SK-N-SH treated with all-trans-retinoic acid at 6 μM for 48 hours (cell line): ENCODE measurements around the gene SHANK2.

ENCODE experiments used
- ATAC-seq: fragments of 200-7000 bp; cut with Tn5 transposase; 3 replicates; pipeline ENCODE4 v1.9.1; 2020; ENCODE audit warnings: mild to moderate bottlenecking, moderate library complexity
- ARNTL ChIP-seq: fragments of 450-650 bp; formaldehyde crosslinking; IDR thresholded peaks from 2 replicates; pipeline ENCODE4 v1.5.0; 2020; ENCODE audit warnings: low read depth, mild to moderate bottlenecking, moderate library complexity, borderline replicate concordance
- BACH2 ChIP-seq: fragments of 250-450 bp; sonication (Bioruptor Pico); IDR thresholded peaks from 2 replicates; pipeline ENCODE4 v1.9.0; 2021; ENCODE audit warnings: mild to moderate bottlenecking, borderline replicate concordance
- ESRRG ChIP-seq: fragments of 250-450 bp; sonication (Bioruptor Pico); IDR thresholded peaks from 2 replicates; pipeline ENCODE4 v1.6.1; 2021; ENCODE audit warnings: mild to moderate bottlenecking
- GLIS3 ChIP-seq: fragments of 250-450 bp; sonication (Bioruptor Pico); IDR thresholded peaks from 2 replicates; pipeline ENCODE4 v1.5.0; 2020; ENCODE audit warnings: mild to moderate bottlenecking, moderate library complexity
- ISL1 ChIP-seq: fragments of 250-450 bp; sonication (Bioruptor Pico); IDR thresholded peaks from 2 replicates; pipeline ENCODE4 v2.1.2; 2022; ENCODE audit warnings: mild to moderate bottlenecking, moderate library complexity
- OSR1 ChIP-seq: fragments of 250-450 bp; sonication (Bioruptor Pico); IDR thresholded peaks from 2 replicates; pipeline ENCODE4 v1.8.0; 2022; ENCODE audit warnings: moderate library complexity, mild to moderate bottlenecking, inconsistent platforms
- PPARA ChIP-seq: fragments of 250-450 bp; sonication (Bioruptor Pico); IDR thresholded peaks from 2 replicates; pipeline ENCODE4 v1.5.0; 2020; ENCODE audit warnings: mild to moderate bottlenecking, borderline replicate concordance
- SNAI2 ChIP-seq: fragments of 250-450 bp; sonication (Bioruptor Pico); IDR thresholded peaks from 2 replicates; pipeline ENCODE4 v1.5.0; 2020; ENCODE audit warnings: mild to moderate bottlenecking, moderate library complexity
- TOX ChIP-seq: fragments of 250-450 bp; sonication (Bioruptor Pico); IDR thresholded peaks from 2 replicates; pipeline ENCODE4 v1.8.0; 2021; ENCODE audit warnings: mild to moderate bottlenecking, moderate library complexity, borderline replicate concordance
- ZFP3 ChIP-seq: fragments of 250-450 bp; sonication (Bioruptor Pico); IDR thresholded peaks from 2 replicates; pipeline ENCODE4 v1.5.0; 2020; ENCODE audit warnings: mild to moderate bottlenecking, moderate library complexity
- ZNF565 ChIP-seq: fragments of 450-650 bp; formaldehyde crosslinking; conservative IDR thresholded peaks from 2 replicates; pipeline ENCODE4 v1.5.0; 2020; ENCODE audit warnings: low read depth, mild to moderate bottlenecking, moderate library complexity
- ZNF8 ChIP-seq: fragments of 450-650 bp; formaldehyde crosslinking; IDR thresholded peaks from 2 replicates; pipeline ENCODE4 v1.5.0; 2020; ENCODE audit warnings: mild to moderate bottlenecking, moderate library complexity
- TF ChIP-seq, protein P1 (sequence below): fragments of 250-450 bp; sonication (Bioruptor Pico); IDR thresholded peaks from 2 replicates; pipeline ENCODE4 v1.5.1; 2021; ENCODE audit warnings: mild to moderate bottlenecking, moderate library complexity
- TF ChIP-seq, protein P2 (sequence below): fragments of 250-450 bp; sonication (Bioruptor Pico); IDR thresholded peaks from 2 replicates; pipeline ENCODE4 v1.8.0; 2020; ENCODE audit warnings: mild to moderate bottlenecking, moderate library complexity, borderline replicate concordance
- TF ChIP-seq, protein P3 (sequence below): fragments of 250-450 bp; sonication (Bioruptor Pico); IDR thresholded peaks from 2 replicates; pipeline ENCODE4 v1.5.0; 2020; ENCODE audit warnings: mild to moderate bottlenecking, moderate library complexity
- TF ChIP-seq, protein P4 (sequence below): fragments of 250-450 bp; sonication (Bioruptor Pico); IDR thresholded peaks from 2 replicates; pipeline ENCODE4 v1.8.0; 2021; ENCODE audit warnings: low read depth, mild to moderate bottlenecking, moderate library complexity, borderline replicate concordance
- TF ChIP-seq, protein P5 (sequence below): fragments of 250-450 bp; sonication (Bioruptor Pico); IDR thresholded peaks from 2 replicates; pipeline ENCODE4 v1.5.1; 2020; ENCODE audit warnings: low read depth, mild to moderate bottlenecking, moderate library complexity

Gene SHANK2

DNA sequence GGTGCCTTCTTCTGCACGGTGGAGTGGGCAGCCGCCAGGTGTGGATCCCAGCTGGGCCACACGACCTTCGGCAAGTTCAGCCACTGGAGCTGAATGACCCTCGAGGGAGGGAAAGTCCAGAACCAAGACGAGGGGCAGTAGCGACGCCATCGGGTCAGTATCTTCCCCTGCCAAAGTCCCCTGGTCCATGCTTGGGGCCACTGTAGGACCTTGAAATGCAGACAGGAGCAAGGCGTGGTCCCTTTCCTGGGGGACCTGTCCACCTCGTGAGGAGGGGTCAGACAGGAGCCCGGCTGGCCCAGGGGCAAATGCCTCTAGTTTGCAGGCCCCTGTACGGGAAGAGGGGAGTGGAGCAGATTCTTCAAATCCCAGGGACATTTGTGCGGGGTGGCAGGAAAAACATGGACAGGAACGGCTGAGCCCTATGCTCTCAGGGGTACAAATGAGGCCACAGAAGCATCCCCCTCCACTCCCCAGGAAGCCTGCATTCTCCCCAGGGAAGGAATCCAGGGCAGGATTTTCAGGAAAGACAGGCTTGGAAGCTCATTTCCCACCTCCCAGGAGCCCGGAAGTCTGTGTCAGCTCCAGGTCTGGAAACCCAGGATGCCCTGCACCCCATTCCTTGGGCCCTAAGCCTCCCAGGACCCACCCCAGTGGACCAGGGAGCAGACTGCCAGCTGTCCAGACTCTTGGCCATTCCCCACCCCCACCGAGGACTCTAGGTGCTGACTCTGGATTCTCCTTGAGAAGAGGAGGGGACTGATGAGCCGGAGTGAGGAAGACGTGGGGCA, 6.6 kb downstream of the SHANK2 start:
- ATAC-seq, result no peak
- TF ChIP-seq, protein P1, sequence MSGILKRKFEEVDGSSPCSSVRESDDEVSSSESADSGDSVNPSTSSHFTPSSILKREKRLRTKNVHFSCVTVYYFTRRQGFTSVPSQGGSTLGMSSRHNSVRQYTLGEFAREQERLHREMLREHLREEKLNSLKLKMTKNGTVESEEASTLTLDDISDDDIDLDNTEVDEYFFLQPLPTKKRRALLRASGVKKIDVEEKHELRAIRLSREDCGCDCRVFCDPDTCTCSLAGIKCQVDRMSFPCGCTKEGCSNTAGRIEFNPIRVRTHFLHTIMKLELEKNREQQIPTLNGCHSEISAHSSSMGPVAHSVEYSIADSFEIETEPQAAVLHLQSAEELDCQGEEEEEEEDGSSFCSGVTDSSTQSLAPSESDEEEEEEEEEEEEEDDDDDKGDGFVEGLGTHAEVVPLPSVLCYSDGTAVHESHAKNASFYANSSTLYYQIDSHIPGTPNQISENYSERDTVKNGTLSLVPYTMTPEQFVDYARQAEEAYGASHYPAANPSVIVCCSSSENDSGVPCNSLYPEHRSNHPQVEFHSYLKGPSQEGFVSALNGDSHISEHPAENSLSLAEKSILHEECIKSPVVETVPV (CRISPR knock-in tag), result no peak
- TF ChIP-seq ESRRG (CRISPR knock-in tag), result no peak
- TF ChIP-seq, protein P2, sequence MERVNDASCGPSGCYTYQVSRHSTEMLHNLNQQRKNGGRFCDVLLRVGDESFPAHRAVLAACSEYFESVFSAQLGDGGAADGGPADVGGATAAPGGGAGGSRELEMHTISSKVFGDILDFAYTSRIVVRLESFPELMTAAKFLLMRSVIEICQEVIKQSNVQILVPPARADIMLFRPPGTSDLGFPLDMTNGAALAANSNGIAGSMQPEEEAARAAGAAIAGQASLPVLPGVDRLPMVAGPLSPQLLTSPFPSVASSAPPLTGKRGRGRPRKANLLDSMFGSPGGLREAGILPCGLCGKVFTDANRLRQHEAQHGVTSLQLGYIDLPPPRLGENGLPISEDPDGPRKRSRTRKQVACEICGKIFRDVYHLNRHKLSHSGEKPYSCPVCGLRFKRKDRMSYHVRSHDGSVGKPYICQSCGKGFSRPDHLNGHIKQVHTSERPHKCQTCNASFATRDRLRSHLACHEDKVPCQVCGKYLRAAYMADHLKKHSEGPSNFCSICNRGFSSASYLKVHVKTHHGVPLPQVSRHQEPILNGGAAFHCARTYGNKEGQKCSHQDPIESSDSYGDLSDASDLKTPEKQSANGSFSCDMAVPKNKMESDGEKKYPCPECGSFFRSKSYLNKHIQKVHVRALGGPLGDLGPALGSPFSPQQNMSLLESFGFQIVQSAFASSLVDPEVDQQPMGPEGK (CRISPR knock-in tag), result no peak
- TF ChIP-seq ISL1 (CRISPR knock-in tag), result no peak

DNA sequence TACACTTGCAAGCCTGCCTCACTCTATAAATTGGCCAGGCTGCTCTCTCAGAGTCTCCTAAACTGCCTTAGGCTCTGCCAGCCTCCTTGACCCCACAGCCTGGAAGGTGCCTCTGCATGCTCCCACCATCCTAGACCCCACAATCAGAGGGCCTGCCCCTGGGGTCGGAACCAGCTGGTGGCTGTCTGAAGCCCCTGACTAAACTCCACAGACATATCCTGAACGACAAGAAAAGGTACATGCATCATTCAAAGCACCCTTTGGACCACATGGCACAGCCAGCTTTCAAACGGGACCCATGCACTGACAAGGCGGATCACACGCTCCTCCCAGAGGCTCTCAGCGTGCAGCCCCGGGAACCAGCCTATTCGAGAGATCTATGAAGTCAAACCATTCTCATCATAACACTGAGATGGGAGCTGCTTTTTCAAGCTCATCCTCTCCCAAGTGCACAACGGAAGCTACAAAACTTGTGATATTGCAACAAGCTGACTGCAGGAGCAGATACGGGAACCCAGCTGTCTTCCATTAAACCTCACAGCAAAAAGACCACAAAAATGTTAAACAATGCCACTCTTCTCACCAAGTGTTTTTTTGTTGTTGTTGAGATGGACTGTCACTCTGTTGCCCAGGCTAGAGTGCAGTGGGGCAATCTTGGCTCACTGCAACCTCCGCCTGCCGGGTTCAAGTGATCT, 8.1 kb downstream of the SHANK2 start:
- no peak for ATAC-seq
- no peak for TF ChIP-seq OSR1 (CRISPR knock-in tag)
- TF ChIP-seq, protein P3, sequence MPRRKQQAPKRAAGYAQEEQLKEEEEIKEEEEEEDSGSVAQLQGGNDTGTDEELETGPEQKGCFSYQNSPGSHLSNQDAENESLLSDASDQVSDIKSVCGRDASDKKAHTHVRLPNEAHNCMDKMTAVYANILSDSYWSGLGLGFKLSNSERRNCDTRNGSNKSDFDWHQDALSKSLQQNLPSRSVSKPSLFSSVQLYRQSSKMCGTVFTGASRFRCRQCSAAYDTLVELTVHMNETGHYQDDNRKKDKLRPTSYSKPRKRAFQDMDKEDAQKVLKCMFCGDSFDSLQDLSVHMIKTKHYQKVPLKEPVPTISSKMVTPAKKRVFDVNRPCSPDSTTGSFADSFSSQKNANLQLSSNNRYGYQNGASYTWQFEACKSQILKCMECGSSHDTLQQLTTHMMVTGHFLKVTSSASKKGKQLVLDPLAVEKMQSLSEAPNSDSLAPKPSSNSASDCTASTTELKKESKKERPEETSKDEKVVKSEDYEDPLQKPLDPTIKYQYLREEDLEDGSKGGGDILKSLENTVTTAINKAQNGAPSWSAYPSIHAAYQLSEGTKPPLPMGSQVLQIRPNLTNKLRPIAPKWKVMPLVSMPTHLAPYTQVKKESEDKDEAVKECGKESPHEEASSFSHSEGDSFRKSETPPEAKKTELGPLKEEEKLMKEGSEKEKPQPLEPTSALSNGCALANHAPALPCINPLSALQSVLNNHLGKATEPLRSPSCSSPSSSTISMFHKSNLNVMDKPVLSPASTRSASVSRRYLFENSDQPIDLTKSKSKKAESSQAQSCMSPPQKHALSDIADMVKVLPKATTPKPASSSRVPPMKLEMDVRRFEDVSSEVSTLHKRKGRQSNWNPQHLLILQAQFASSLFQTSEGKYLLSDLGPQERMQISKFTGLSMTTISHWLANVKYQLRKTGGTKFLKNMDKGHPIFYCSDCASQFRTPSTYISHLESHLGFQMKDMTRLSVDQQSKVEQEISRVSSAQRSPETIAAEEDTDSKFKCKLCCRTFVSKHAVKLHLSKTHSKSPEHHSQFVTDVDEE (CRISPR knock-in tag), result no peak
- TF ChIP-seq, protein P4, sequence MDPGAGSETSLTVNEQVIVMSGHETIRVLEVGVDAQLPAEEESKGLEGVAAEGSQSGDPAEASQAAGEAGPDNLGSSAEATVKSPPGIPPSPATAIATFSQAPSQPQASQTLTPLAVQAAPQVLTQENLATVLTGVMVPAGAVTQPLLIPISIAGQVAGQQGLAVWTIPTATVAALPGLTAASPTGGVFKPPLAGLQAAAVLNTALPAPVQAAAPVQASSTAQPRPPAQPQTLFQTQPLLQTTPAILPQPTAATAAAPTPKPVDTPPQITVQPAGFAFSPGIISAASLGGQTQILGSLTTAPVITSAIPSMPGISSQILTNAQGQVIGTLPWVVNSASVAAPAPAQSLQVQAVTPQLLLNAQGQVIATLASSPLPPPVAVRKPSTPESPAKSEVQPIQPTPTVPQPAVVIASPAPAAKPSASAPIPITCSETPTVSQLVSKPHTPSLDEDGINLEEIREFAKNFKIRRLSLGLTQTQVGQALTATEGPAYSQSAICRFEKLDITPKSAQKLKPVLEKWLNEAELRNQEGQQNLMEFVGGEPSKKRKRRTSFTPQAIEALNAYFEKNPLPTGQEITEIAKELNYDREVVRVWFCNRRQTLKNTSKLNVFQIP, result no peak
- TF ChIP-seq GLIS3 (CRISPR knock-in tag), result no peak

DNA sequence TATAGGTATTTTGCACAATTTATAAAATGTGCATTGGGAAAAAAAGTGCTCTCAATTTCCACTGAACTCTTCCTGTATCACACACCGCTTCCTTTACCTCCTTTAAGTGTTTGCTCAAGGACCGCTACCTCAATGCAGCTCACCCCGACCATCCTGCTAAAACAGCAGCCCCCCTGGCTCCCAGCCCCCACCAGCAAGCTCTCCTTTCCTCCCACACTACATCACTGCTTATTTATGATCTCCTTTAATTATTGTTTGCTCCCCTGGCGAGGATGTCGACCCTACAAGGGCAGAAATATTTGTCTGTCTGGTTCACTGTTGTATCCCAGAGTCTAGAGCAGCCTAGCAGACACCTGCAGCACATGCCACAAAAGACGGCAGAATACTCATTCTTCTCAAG, 10.0 kb downstream of the SHANK2 start:
- ATAC-seq, result no peak
- TF ChIP-seq, protein P5, sequence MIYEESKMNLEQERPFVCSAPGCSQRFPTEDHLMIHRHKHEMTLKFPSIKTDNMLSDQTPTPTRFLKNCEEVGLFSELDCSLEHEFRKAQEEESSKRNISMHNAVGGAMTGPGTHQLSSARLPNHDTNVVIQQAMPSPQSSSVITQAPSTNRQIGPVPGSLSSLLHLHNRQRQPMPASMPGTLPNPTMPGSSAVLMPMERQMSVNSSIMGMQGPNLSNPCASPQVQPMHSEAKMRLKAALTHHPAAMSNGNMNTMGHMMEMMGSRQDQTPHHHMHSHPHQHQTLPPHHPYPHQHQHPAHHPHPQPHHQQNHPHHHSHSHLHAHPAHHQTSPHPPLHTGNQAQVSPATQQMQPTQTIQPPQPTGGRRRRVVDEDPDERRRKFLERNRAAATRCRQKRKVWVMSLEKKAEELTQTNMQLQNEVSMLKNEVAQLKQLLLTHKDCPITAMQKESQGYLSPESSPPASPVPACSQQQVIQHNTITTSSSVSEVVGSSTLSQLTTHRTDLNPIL (CRISPR knock-in tag), result no peak
- no peak for TF ChIP-seq BACH2 (CRISPR knock-in tag)
- TF ChIP-seq ARNTL (CRISPR knock-in tag), result no peak
- no peak for TF ChIP-seq ZFP3
- TF ChIP-seq PPARA (CRISPR knock-in tag), result no peak
- TF ChIP-seq, protein P2 (CRISPR knock-in tag), result no peak
- no peak for TF ChIP-seq ZNF565 (CRISPR knock-in tag)
- no peak for TF ChIP-seq SNAI2 (CRISPR knock-in tag)
- TF ChIP-seq, protein P4, result no peak
- TF ChIP-seq OSR1 (CRISPR knock-in tag), result no peak
- TF ChIP-seq, protein P3 (CRISPR knock-in tag), result no peak
- TF ChIP-seq, protein P1 (CRISPR knock-in tag), result no peak
- no peak for TF ChIP-seq TOX (CRISPR knock-in tag)
- TF ChIP-seq ZNF8 (CRISPR knock-in tag), result no peak
